ENCODE data around the gene OTX2.

OTX2 gene

GRCh38 chr14:56807386-56808109 is 2.7 kb downstream of the OTX2 start:
- no CpG with 5 or more reads among the region's 39 CpGs for WGBS (ENCODE audit: extremely low coverage, insufficient coverage, low lambda C conversion rate)
- H3K4me3 ChIP-seq (ENCODE audit: low read length), result peak overlapping the region; percentile 77
- H3K4me2 ChIP-seq (ENCODE audit: low read length), result peak overlapping the region; percentile 64
- peaks cover 32% of the 10 kb centered on the region for H3K79me2 ChIP-seq (ENCODE audit: control insufficient read depth, insufficient read depth, low read length)
- H4K8ac ChIP-seq (ENCODE audit: low read depth, low read length), result no peak overlapping the region
- peak overlapping the region; percentile 89 for H3K56ac ChIP-seq (ENCODE audit: low read length)
- no peak overlapping the region for H2BK120ac ChIP-seq (ENCODE audit: low read depth, low read length)
- no peak overlapping the region for H4K5ac ChIP-seq (ENCODE audit: low read length)
- peak overlapping the region; percentile 99 for H3K18ac ChIP-seq (ENCODE audit: low read length)
- peak overlapping the region; percentile 88 for H3K4ac ChIP-seq (ENCODE audit: low read depth, low read length)
- peak overlapping the region; percentile 29 for H2BK5ac ChIP-seq (ENCODE audit: low read length)
- peak overlapping the region; percentile 57 for H3K27ac ChIP-seq (ENCODE audit: low read depth, low read length)
- H3K23ac ChIP-seq (ENCODE audit: low read length), result no peak overlapping the region
- peaks cover 5% of the 10 kb centered on the region for H3K4me1 ChIP-seq (ENCODE audit: control insufficient read depth, low read depth, low read length)
- H3K27me3 ChIP-seq (ENCODE audit: insufficient read depth, low read length, poor library complexity), result peaks cover 10% of the 10 kb centered on the region
- H2AK5ac ChIP-seq (ENCODE audit: low read length), result no peak overlapping the region
- no peak for DNase-seq
- no peak overlapping the region for H2BK15ac ChIP-seq (replicated peaks; ENCODE audit: low read depth)
- peaks cover 7% of the 10 kb centered on the region for H3K36me3 ChIP-seq (ENCODE audit: control insufficient read depth, insufficient read depth, low read length)
- peak overlapping the region; percentile 84 for H3K9ac ChIP-seq (ENCODE audit: low read length)
- H3K79me1 ChIP-seq (ENCODE audit: low read length), result peaks cover 11% of the 10 kb centered on the region

- Histone ChIP-seq H3K79me2 (ENCODE audit: control insufficient read depth, insufficient read depth, low read length) (peaks cover 40% of the 10 kb centered on the region), H3K27ac (ENCODE audit: low read depth, low read length) (peak overlapping the region; percentile 92), H3K4me3 (ENCODE audit: low read length) (no peak overlapping the region), H2BK5ac (ENCODE audit: low read length) (peak overlapping the region; percentile 64), H3K36me3 (ENCODE audit: control insufficient read depth, insufficient read depth, low read length) (peaks cover 10% of the 10 kb centered on the region), H3K4ac (ENCODE audit: low read depth, low read length) (no peak overlapping the region), H3K18ac (ENCODE audit: low read length) (peak overlapping the region; percentile 62), H4K8ac (ENCODE audit: low read depth, low read length) (peak overlapping the region; percentile 57), H3K4me2 (ENCODE audit: low read length) (peak overlapping the region; percentile 1), H3K27me3 (ENCODE audit: insufficient read depth, low read length, poor library complexity) (peaks cover 6% of the 10 kb centered on the region), H2AK5ac (ENCODE audit: low read length) (no peak overlapping the region), H3K79me1 (ENCODE audit: low read length) (peaks cover 15% of the 10 kb centered on the region), H3K4me1 (ENCODE audit: control insufficient read depth, low read depth, low read length) (peaks cover 9% of the 10 kb centered on the region), H3K23ac (ENCODE audit: low read length) (no peak overlapping the region), H4K5ac (ENCODE audit: low read length) (no peak overlapping the region), H3K56ac (ENCODE audit: low read length) (peak overlapping the region; percentile 1), H3K9ac (ENCODE audit: low read length) (peak overlapping the region; percentile 53), H2BK15ac (replicated peaks; ENCODE audit: low read depth) (no peak overlapping the region), H2BK120ac (ENCODE audit: low read depth, low read length) (no peak overlapping the region)
- no CpG with 5 or more reads among the region's 4 CpGs for WGBS (ENCODE audit: extremely low coverage, insufficient coverage, low lambda C conversion rate)
- DNase-seq, result no peak
Measured at GRCh38 chr14:56806760-56807159, 3.5 kb downstream of the OTX2 start.

- Histone ChIP-seq H3K4me2 (ENCODE audit: low read length) (no peak overlapping the region), H3K27ac (ENCODE audit: low read depth, low read length) (peak overlapping the region; percentile 92), H4K5ac (ENCODE audit: low read length) (peak overlapping the region; percentile 77), H3K4me3 (ENCODE audit: low read length) (no peak overlapping the region), H3K9ac (ENCODE audit: low read length) (peak overlapping the region; percentile 42), H2AK5ac (ENCODE audit: low read length) (no peak overlapping the region), H2BK5ac (ENCODE audit: low read length) (peak overlapping the region; percentile 77), H4K8ac (ENCODE audit: low read depth, low read length) (peak overlapping the region; percentile 57), H3K4me1 (ENCODE audit: control insufficient read depth, low read depth, low read length) (peaks cover 13% of the 10 kb centered on the region), H2BK120ac (ENCODE audit: low read depth, low read length) (no peak overlapping the region), H2BK15ac (replicated peaks; ENCODE audit: low read depth) (no peak overlapping the region), H3K56ac (ENCODE audit: low read length) (peak overlapping the region; percentile 51), H3K23ac (ENCODE audit: low read length) (no peak overlapping the region), H3K18ac (ENCODE audit: low read length) (peak overlapping the region; percentile 98), H3K27me3 (ENCODE audit: insufficient read depth, low read length, poor library complexity) (peaks cover 6% of the 10 kb centered on the region), H3K79me1 (ENCODE audit: low read length) (peaks cover 15% of the 10 kb centered on the region), H3K4ac (ENCODE audit: low read depth, low read length) (peak overlapping the region; percentile 49), H3K36me3 (ENCODE audit: control insufficient read depth, insufficient read depth, low read length) (peaks cover 12% of the 10 kb centered on the region), H3K79me2 (ENCODE audit: control insufficient read depth, insufficient read depth, low read length) (peaks cover 45% of the 10 kb centered on the region)
- WGBS (ENCODE audit: extremely low coverage, insufficient coverage, low lambda C conversion rate), result 100% methylated on average over 1 of the region's 9 CpGs
- DNase-seq, result peak; percentile 79
Measured at GRCh38 chr14:56805992-56806727, 4.1 kb downstream of the OTX2 start.

- Histone ChIP-seq H3K56ac (ENCODE audit: low read length) (peak overlapping the region; percentile 97), H3K36me3 (ENCODE audit: control insufficient read depth, insufficient read depth, low read length) (peaks cover 12% of the 10 kb centered on the region), H3K23ac (ENCODE audit: low read length) (no peak overlapping the region), H3K27me3 (ENCODE audit: insufficient read depth, low read length, poor library complexity) (peaks cover 6% of the 10 kb centered on the region), H3K4me3 (ENCODE audit: low read length) (peak overlapping the region; percentile 88), H3K18ac (ENCODE audit: low read length) (peak overlapping the region; percentile 44), H2BK5ac (ENCODE audit: low read length) (peak overlapping the region; percentile 90), H3K4me1 (ENCODE audit: control insufficient read depth, low read depth, low read length) (peaks cover 13% of the 10 kb centered on the region), H3K79me1 (ENCODE audit: low read length) (peaks cover 15% of the 10 kb centered on the region), H3K4me2 (ENCODE audit: low read length) (peak overlapping the region; percentile 63), H4K8ac (ENCODE audit: low read depth, low read length) (no peak overlapping the region), H3K79me2 (ENCODE audit: control insufficient read depth, insufficient read depth, low read length) (peaks cover 45% of the 10 kb centered on the region), H3K9ac (ENCODE audit: low read length) (peak overlapping the region; percentile 94), H4K5ac (ENCODE audit: low read length) (no peak overlapping the region), H3K27ac (ENCODE audit: low read depth, low read length) (peak overlapping the region; percentile 69), H2AK5ac (ENCODE audit: low read length) (no peak overlapping the region), H3K4ac (ENCODE audit: low read depth, low read length) (peak overlapping the region; percentile 41), H2BK15ac (replicated peaks; ENCODE audit: low read depth) (no peak overlapping the region), H2BK120ac (ENCODE audit: low read depth, low read length) (no peak overlapping the region)
- DNase-seq, result peak; percentile 98
- WGBS (ENCODE audit: extremely low coverage, insufficient coverage, low lambda C conversion rate), result no CpG with 5 or more reads among the region's 18 CpGs
Measured at GRCh38 chr14:56805201-56805991, 4.9 kb downstream of the OTX2 start.

GRCh38 chr14:56803816-56804535 is 6.3 kb downstream of the OTX2 start:
- Histone ChIP-seq H3K4me1 (ENCODE audit: control insufficient read depth, low read depth, low read length) (peaks cover 13% of the 10 kb centered on the region), H3K56ac (ENCODE audit: low read length) (peak overlapping the region; percentile 97), H4K8ac (ENCODE audit: low read depth, low read length) (no peak overlapping the region), H3K4ac (ENCODE audit: low read depth, low read length) (no peak overlapping the region), H3K79me1 (ENCODE audit: low read length) (peaks cover 15% of the 10 kb centered on the region), H3K4me2 (ENCODE audit: low read length) (peak overlapping the region; percentile 63), H3K9ac (ENCODE audit: low read length) (peak overlapping the region; percentile 94), H3K36me3 (ENCODE audit: control insufficient read depth, insufficient read depth, low read length) (peaks cover 12% of the 10 kb centered on the region), H2BK5ac (ENCODE audit: low read length) (peak overlapping the region; percentile 16), H3K27me3 (ENCODE audit: insufficient read depth, low read length, poor library complexity) (peaks cover 2% of the 10 kb centered on the region), H2BK15ac (replicated peaks; ENCODE audit: low read depth) (no peak overlapping the region), H3K4me3 (ENCODE audit: low read length) (peak overlapping the region; percentile 88), H3K18ac (ENCODE audit: low read length) (peak overlapping the region; percentile 44), H3K27ac (ENCODE audit: low read depth, low read length) (peak overlapping the region; percentile 5), H3K23ac (ENCODE audit: low read length) (no peak overlapping the region), H3K79me2 (ENCODE audit: control insufficient read depth, insufficient read depth, low read length) (peaks cover 45% of the 10 kb centered on the region), H2AK5ac (ENCODE audit: low read length) (no peak overlapping the region), H4K5ac (ENCODE audit: low read length) (no peak overlapping the region), H2BK120ac (ENCODE audit: low read depth, low read length) (no peak overlapping the region)
- no CpG with 5 or more reads among the region's 29 CpGs for WGBS (ENCODE audit: extremely low coverage, insufficient coverage, low lambda C conversion rate)
- no peak for DNase-seq
